ENCODE measurements around the gene EHD1.
"Not testable (repeated sequence)": the region's sequence is repeated elsewhere in the genome, so short reads cannot be mapped to it uniquely, and the experiment has no call there.

EHD1 gene

DNA sequence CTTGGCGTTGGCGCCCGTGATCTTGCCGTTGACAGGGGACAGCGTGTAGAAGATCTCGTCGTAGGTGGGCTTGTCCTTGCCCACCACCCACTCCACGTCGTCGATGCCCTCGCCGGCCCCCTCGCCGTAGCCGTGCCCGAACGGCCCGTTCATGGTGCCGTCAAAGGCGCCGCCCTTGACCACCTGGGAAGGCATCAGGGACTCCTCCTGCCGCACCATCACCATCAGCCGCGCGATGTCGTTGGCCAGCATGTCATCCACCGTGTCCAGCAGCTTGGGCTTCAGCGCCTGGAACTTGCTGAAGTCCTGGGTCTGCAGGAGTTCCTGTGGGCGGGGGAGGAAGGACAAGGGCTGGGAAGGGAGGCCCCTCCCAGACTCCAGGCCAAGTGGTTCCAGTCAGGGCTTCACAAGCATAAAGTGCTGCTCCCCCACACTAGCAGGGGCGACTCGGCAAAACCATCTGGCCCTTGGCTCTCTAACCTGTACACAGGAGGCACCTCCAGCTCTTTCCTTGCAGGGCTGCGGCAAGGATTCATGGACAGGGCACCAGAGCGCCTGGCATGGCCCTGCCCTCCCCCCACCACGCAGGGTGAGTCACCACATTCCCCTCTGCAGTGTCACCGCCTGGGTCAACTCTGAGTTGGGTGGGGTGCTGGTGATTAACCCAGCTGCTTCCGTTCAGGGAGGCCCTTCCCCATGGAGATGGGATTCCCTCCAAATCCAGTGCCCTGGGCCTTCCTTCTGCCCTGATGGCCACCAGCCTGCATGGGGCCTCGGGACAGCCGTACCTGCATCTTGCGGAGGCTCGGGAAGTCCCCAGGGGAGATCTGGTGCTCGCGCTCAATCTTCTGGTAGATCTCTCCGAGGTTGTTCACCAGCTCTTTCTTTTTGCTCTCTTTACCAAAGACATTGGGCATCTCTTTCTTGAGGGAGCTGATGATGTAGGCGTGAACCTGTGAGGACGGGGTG lies 23.6 kb downstream of the EHD1 start:
- Mint-ChIP-seq H3K4me1 (peaks cover 94% of the 10 kb centered on the region), H3K4me3 (peak overlapping the region; percentile 56), H3K9me3 (no peaks in the 10 kb centered on the region), H3K36me3 (ENCODE audit: low read depth) (peaks cover 36% of the 10 kb centered on the region), H3K27me3 (no peaks in the 10 kb centered on the region), H3K27ac (peak overlapping the region; percentile 91)
- DNase-seq, result peak; percentile 69
- ATAC-seq, result no peak

DNA sequence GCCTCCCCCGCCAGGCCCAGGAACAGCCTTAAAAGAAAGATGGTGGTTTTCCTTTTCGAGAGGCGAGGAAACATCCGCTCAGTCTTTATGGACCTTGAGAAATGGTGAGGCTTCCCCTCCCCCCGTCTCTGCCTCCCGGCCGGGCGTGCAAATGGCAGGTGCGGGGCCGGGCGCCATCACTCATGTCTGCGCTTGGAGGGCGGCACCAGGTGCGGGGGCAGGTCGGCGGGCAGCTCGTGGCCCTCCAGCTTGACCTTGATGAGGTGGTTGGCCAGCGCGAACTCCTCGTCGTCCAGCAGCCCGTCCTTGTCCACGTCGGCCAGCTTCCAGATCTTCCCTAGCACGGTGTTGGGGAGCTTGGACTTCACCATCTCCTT lies 24.3 kb downstream of the EHD1 start:
- Mint-ChIP-seq H3K4me1 (peaks cover 94% of the 10 kb centered on the region), H3K9me3 (no peaks in the 10 kb centered on the region), H3K4me3 (no peak overlapping the region), H3K27ac (no peak overlapping the region), H3K36me3 (ENCODE audit: low read depth) (peaks cover 36% of the 10 kb centered on the region), H3K27me3 (no peaks in the 10 kb centered on the region)
- DNase-seq (no peak), ATAC-seq (no peak)

DNA sequence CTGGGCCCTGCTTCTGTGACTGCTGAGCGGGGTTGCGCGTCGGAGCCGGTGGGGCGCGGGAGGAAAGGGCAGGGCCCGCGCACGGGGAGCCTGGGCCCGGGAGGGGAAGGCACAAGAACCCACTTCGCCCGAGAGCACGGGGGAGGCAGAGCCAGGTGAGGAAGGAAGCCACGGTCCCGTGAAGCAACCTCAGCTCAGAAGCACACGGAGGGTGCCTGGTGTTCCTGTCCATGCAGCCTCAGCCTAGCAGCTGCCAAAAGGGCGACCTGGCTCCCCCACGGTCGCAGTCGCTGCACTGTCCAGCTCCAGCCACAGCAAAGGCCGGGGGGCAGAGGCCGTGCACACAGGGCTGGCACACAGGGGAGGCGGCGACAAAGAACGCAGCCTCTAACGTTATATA lies 24.7 kb downstream of the EHD1 start:
- Mint-ChIP-seq H3K36me3 (ENCODE audit: low read depth) (peaks cover 34% of the 10 kb centered on the region), H3K4me1 (peaks cover 94% of the 10 kb centered on the region), H3K9me3 (no peaks in the 10 kb centered on the region), H3K27ac (peak overlapping the region; percentile 87), H3K27me3 (no peaks in the 10 kb centered on the region), H3K4me3 (no peak overlapping the region)
- ATAC-seq (no peak), DNase-seq (peak; percentile 23)

DNA sequence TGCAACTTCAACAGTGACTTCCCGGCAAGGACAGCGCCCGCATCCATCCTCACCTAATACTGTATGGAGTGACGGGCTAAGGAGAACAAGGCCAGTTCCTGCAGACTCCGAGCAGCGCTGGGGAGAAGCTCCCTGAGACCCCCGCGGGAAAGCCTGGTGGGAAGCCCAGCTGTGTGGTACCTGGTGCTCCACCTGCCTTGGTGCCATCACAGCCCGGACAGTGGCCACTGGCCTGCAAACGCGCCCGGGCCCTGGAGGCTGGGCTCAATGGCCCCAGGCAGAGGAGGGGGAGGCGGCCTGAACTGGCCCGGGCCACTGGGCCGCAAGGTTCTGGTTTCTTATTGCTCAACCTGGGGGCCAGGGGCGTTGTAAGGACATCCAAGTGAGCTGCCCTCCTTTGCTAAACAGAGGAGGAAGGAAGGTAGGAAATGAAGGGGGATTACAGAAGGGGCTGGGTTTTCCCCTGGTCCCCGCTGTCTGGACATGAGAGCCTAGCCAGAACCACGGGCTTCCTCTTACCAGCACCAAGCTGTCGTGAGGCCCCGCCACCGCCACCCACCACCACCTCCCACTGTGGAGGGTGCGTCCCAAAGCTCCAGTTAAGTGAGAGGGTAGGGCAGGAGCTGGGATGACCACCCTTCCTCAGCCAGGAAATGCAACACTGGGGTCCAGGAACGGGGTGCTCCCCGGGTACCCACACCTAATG lies 25.5 kb downstream of the EHD1 start:
- ATAC-seq, result no peak
- Mint-ChIP-seq H3K36me3 (ENCODE audit: low read depth) (peaks cover 30% of the 10 kb centered on the region), H3K9me3 (no peaks in the 10 kb centered on the region), H3K4me3 (peak overlapping the region; percentile 51), H3K27ac (peak overlapping the region; percentile 87), H3K27me3 (no peaks in the 10 kb centered on the region), H3K4me1 (peaks cover 93% of the 10 kb centered on the region)
- peak; percentile 40 for DNase-seq

DNA sequence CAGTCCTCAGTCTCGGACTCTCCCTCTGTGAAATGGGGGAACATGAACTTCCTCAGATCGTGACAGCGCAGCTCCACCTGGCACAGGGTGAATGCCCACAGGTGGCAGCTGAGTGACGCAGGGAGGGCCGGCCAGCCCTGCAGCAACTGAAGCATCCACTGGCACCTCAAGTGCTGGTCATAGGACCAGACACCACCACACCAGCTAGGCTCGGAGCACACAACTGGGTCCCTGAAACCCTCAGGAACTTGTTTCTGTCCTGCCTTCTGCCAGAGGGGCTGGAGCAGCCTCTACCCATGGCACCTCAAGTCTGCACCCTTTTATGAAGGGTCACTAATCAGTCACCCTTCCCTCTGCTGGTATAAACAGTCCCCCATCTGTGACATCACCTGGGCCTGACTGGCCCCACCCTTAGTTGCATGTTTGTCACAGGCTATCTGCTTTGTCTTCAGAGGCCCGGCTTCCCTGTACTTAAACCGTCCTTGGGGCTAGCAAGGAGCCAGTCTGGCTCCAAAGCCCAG lies 26.5 kb downstream of the EHD1 start:
- peak; percentile 36 for DNase-seq
- no peaks in the 10 kb centered on the region for H3K27me3 Mint-ChIP-seq
- peak overlapping the region; percentile 65 for H3K4me3 Mint-ChIP-seq
- peak overlapping the region; percentile 87 for H3K27ac Mint-ChIP-seq
- ATAC-seq, result no peak
- H3K36me3 Mint-ChIP-seq (ENCODE audit: low read depth), result peaks cover 24% of the 10 kb centered on the region
- peaks cover 92% of the 10 kb centered on the region for H3K4me1 Mint-ChIP-seq
- no peaks in the 10 kb centered on the region for H3K9me3 Mint-ChIP-seq

DNA sequence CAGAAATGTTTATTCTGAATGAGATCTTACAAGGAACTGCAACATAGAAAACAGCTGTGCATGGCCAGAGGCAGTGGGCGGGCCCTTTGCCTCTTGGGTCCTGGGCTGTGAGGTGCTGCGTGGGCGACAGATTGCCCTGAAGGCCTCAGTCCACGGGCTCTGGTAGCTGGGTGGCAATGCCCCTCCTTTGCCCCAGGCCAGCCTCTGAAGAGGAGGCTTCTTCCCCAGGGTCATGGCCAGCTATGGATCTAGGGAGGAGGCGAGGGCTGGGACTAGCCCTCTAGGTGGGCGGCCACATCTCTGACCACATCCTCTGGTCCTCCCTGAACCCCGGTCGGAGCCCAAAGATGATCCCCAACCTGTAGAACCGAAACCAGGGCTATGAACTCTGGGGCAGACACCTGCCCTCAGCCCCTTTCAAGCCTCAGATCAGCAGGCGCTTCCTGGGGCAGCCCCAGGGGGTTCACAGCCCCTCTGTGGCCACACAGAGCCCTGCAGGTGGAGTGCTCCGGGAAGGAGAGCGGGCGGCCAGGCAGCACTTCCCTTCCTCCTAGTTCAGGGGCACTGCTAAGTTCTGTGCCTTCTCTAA lies 27.3 kb downstream of the EHD1 start:
- ATAC-seq, result peak; percentile 68
- DNase-seq, result peak; percentile 75
- Mint-ChIP-seq H3K36me3 (ENCODE audit: low read depth) (peaks cover 18% of the 10 kb centered on the region), H3K27me3 (no peaks in the 10 kb centered on the region), H3K4me1 (peaks cover 84% of the 10 kb centered on the region), H3K9me3 (no peaks in the 10 kb centered on the region), H3K27ac (peak overlapping the region; percentile 87), H3K4me3 (peak overlapping the region; percentile 65)

DNA sequence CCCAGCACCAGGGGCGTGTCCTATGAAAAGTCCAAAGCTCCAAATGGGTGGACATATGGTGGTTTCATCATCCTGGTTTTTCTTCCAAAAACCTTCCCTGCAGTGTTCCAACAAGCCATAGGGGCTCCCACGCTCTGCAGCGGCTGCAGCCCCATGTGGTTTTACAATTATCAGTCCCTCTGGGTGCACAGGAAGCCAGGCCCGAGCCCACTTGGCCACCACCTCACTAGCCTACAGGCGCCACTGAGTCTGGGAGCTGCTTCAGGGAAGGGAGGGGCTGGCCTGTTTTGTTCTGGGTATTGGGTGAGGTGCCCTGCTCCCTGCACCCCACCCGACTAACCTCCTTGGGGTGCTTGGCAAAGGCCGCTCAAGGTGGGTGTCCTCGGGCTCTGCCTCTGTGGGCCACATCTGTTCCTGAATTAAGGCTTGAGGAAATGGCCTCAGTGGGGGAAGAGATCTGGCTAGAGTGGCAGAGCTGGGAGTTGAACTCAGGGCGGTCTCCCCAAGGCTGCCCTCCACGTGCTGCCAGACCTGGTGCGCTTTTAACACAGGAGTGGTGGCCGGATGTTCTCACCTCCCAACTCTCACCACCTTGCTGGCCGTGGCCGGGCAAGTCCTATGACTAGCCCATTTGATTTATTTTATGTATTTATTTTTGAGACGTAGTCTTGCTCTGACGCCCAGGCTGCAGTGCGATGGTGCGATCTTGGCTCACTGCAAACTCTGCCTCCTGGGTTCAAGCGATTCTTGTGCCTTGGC lies 28.6 kb downstream of the EHD1 start:
- H3K4me3 Mint-ChIP-seq, result no peak overlapping the region

DNA sequence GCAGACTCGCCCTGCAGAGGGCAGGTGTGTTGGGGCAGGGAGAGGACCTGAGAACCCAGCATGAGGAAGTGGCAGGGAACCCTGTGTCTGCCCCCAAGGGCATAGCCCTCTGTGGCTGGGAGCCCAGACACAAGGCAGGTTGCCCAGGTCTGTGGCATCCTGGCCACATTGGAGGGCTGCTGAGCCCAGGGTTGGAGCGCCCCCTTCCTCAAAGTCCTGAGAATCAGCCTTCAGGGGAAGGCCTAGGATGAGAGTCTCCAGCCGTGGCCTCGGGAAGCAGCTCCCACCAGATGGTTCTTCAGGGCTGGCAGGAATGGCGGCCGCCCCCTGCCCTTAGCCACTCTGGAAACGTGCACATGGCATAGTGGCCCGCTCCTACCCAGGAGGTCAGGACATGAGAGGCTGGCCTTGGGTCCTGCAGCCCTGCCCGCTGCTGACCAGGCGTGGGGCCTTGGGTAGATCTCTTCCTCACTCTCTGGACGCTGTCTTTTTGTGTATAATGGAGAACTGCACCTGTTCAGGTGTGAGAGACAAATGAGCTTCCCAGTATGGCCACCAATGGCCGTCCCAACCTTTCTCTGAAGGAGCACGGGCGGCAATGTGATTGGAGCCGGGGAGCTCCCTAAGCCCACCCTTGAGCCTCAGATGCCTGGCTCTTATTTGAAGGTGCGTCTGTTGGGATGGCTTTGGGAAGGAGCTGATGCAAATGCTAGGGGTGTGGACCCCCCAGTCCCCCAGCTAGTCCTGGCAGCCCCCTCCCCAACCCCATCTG lies 29.4 kb downstream of the EHD1 start:
- ATAC-seq (no peak), DNase-seq (peak; percentile 40)
- H3K4me3 Mint-ChIP-seq, result no peak overlapping the region
- H3K9me3 Mint-ChIP-seq, result no peaks in the 10 kb centered on the region
- no peaks in the 10 kb centered on the region for H3K27me3 Mint-ChIP-seq
- H3K4me1 Mint-ChIP-seq, result peaks cover 68% of the 10 kb centered on the region
- H3K36me3 Mint-ChIP-seq (ENCODE audit: low read depth), result peaks cover 5% of the 10 kb centered on the region
- peak overlapping the region; percentile 47 for H3K27ac Mint-ChIP-seq

More for the DNA sequence above, 28.6 kb downstream of the EHD1 start:
- H3K9me3 Mint-ChIP-seq, result no peaks in the 10 kb centered on the region
- peaks cover 9% of the 10 kb centered on the region for H3K36me3 Mint-ChIP-seq (ENCODE audit: low read depth)
- no peaks in the 10 kb centered on the region for H3K27me3 Mint-ChIP-seq
- DNase-seq (no peak), ATAC-seq (no peak)
- peaks cover 76% of the 10 kb centered on the region for H3K4me1 Mint-ChIP-seq
- no peak overlapping the region for H3K27ac Mint-ChIP-seq

DNA sequence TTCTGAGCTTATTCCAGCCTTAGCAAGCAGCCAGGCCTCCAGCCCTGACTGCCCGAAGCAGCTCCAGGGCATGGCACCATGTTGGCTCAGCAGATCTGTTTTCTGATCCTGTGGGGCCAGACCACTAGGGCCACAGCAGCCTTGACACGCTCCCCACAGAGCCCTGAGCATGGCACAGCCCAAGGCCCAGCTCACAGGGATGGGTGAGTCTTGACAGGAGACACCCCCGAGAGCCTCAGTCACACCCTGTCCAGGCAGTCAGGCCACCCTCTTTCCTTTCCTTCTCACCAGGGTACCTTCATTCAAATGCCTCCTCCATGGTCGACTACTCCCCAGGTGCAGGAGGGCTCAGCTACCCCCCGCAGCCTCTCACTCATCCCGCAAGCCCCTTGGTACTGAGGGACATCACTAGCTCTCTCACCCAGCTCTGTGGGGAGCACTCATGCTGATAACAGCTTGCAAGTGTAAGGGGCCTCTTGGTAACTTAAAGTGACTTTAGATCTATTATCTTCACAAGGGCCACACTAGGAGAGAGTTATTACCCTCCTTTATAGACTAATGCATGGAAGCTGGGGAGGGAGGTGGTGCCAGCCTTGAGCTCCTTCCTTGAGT lies 30.1 kb downstream of the EHD1 start:
- peaks cover 67% of the 10 kb centered on the region for H3K4me1 Mint-ChIP-seq

DNA sequence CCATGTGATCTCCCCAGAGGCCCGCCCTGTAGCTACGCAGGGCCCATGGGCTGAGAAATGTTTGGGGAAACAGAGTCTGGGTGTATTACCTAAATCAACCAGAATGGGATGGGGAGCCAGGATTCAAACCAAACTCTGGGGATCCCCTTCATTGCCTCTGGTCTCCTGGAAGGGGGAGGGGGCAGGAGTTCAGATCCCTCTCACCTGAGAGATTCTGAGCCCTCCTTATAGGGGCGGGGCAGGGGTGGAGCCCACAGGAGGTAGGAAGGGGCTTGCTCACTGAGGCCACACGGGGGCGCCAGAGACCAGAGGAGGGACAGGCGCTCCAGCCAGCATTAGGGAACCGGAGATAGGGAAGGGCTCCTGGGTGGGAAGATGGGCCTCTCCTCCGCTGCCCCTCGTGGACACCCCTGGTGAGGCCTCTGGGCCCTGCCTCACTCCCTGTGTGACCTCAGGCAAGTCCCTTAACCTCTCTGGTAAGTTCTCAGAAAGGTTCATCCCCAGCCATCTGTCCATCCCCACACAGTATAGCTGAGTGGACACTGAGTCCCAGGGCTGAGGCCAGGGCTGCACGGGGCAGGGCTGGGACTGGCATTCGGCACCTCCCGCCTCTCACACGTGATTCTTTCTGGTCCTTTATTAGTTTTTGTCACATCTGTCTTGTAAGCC lies 31.3 kb downstream of the EHD1 start:
- Mint-ChIP-seq H3K36me3 (ENCODE audit: low read depth) (no peaks in the 10 kb centered on the region), H3K9me3 (no peaks in the 10 kb centered on the region), H3K27ac (no peak overlapping the region), H3K4me3 (no peak overlapping the region), H3K27me3 (no peaks in the 10 kb centered on the region), H3K4me1 (peaks cover 58% of the 10 kb centered on the region)
- ATAC-seq (peak; percentile 64), DNase-seq (peak; percentile 98)

More for the DNA sequence above, 30.1 kb downstream of the EHD1 start:
- H3K36me3 Mint-ChIP-seq (ENCODE audit: low read depth), result peaks cover under 1% of the 10 kb centered on the region
- ATAC-seq (no peak), DNase-seq (no peak)
- no peaks in the 10 kb centered on the region for H3K27me3 Mint-ChIP-seq
- H3K27ac Mint-ChIP-seq, result peak overlapping the region; percentile 47
- no peaks in the 10 kb centered on the region for H3K9me3 Mint-ChIP-seq
- no peak overlapping the region for H3K4me3 Mint-ChIP-seq

DNA sequence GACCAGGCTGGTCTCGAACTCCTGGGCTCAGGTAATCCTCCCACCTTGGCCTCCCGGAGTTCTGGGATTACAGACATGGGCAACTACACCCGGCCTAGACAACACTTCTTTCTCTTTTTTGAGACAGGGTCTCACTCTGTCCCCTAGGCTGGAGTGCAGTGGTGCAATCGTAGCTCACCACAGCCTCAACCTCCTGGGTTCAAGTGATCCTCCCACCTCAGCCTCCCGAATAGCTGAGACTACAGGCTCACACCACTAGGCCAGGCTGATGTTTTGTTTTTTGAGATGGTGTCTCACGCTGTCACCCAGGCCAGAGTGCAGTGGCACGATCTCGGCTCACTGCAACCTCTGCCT lies 32.7 kb downstream of the EHD1 start:
- not testable (repeated sequence) for DNase-seq; ATAC-seq; H3K4me3 Mint-ChIP-seq; H3K36me3 Mint-ChIP-seq (ENCODE audit: low read depth); H3K9me3 Mint-ChIP-seq; H3K27ac Mint-ChIP-seq; H3K27me3 Mint-ChIP-seq
- H3K4me1 Mint-ChIP-seq, result peaks cover 44% of the 10 kb centered on the region

DNA sequence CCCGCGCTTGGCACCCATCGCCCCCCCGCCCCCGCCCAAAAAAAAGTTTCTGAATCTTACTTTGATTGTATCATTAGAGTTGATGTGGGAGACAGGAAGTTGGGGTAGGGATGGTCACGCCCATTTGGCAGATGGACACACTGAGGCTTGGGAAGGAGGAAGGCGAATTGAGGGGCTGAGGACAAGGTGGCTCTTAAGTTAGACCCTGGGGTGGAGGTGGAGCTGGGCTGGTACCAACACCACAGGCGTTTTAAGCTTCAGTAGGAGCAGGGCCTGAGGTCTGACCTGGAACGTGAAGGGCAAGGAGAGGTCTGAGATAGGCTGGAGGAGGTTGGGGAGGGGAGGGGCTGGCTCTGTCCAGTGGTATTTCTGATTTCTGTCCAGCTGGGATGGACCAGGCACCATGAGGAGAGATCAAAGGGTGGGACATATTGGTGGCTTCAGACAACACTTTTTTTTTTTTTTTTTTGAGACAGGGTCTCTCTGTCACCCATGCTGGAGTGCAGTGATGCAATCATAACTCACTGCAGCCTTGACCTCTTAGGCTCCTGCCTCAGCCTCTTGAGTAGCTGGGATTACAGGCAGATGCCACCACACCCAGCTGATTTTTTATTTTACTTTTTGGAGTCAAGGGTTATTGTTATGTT lies 33.2 kb downstream of the EHD1 start:
- Mint-ChIP-seq H3K27me3 (no peaks in the 10 kb centered on the region), H3K36me3 (ENCODE audit: low read depth) (no peaks in the 10 kb centered on the region), H3K9me3 (no peaks in the 10 kb centered on the region), H3K27ac (no peak overlapping the region), H3K4me3 (peak overlapping the region; percentile 33), H3K4me1 (peaks cover 41% of the 10 kb centered on the region)
- DNase-seq (no peak), ATAC-seq (no peak)
